ENCODE results near the gene DIP2A.

The DIP2A gene

GRCh38 chr21:46452710-46453109, 6.0 kb upstream of the DIP2A start:
- Histone ChIP-seq H3K4me2 (no peak overlapping the region), H2AFZ (ENCODE audit: low read depth) (no peak overlapping the region), H3K4me3 (IDR thresholded peaks at IDR 0.05; ENCODE audit: insufficient read depth, low read depth, low read length) (no peak overlapping the region), H3K36me3 (ENCODE audit: insufficient read depth) (no peaks in the 10 kb centered on the region), H4K20me1 (ENCODE audit: insufficient read depth) (no peaks in the 10 kb centered on the region), H3K4me1 (ENCODE audit: low read depth, poor library complexity, severe bottlenecking) (peaks cover 4% of the 10 kb centered on the region), H3K27me3 (ENCODE audit: insufficient read depth, low read depth) (no peaks in the 10 kb centered on the region), H3K27ac (no peak overlapping the region), H3K79me2 (ENCODE audit: insufficient read depth, low read depth) (peaks cover 13% of the 10 kb centered on the region), H3K9ac (no peak overlapping the region)
- no peak for TF ChIP-seq CTCF (conservative IDR thresholded peaks at IDR 0.05; ENCODE audit: low read depth, low read length)

GRCh38 chr21:46454142-46454541, 4.5 kb upstream of the DIP2A start:
- no peak for TF ChIP-seq CTCF (conservative IDR thresholded peaks at IDR 0.05; ENCODE audit: low read depth, low read length)
- Histone ChIP-seq H3K4me1 (ENCODE audit: low read depth, poor library complexity, severe bottlenecking) (peaks cover 4% of the 10 kb centered on the region), H2AFZ (ENCODE audit: low read depth) (no peak overlapping the region), H3K79me2 (ENCODE audit: insufficient read depth, low read depth) (peaks cover 19% of the 10 kb centered on the region), H3K36me3 (ENCODE audit: insufficient read depth) (no peaks in the 10 kb centered on the region), H3K27ac (no peak overlapping the region), H3K4me2 (no peak overlapping the region), H4K20me1 (ENCODE audit: insufficient read depth) (no peaks in the 10 kb centered on the region), H3K9ac (no peak overlapping the region), H3K4me3 (IDR thresholded peaks at IDR 0.05; ENCODE audit: insufficient read depth, low read depth, low read length) (no peak overlapping the region), H3K27me3 (ENCODE audit: insufficient read depth, low read depth) (no peaks in the 10 kb centered on the region)

GRCh38 chr21:46454634-46455390, 3.9 kb upstream of the DIP2A start:
- Histone ChIP-seq H3K4me3 (IDR thresholded peaks at IDR 0.05; ENCODE audit: insufficient read depth, low read depth, low read length) (no peak overlapping the region), H3K4me2 (no peak overlapping the region), H4K20me1 (ENCODE audit: insufficient read depth) (no peaks in the 10 kb centered on the region), H3K9ac (no peak overlapping the region), H3K79me2 (ENCODE audit: insufficient read depth, low read depth) (peaks cover 22% of the 10 kb centered on the region), H3K4me1 (ENCODE audit: low read depth, poor library complexity, severe bottlenecking) (peaks cover 7% of the 10 kb centered on the region), H2AFZ (ENCODE audit: low read depth) (no peak overlapping the region), H3K36me3 (ENCODE audit: insufficient read depth) (no peaks in the 10 kb centered on the region), H3K27ac (no peak overlapping the region), H3K27me3 (ENCODE audit: insufficient read depth, low read depth) (no peaks in the 10 kb centered on the region)
- TF ChIP-seq CTCF (conservative IDR thresholded peaks at IDR 0.05; ENCODE audit: low read depth, low read length): no peak

DNA sequence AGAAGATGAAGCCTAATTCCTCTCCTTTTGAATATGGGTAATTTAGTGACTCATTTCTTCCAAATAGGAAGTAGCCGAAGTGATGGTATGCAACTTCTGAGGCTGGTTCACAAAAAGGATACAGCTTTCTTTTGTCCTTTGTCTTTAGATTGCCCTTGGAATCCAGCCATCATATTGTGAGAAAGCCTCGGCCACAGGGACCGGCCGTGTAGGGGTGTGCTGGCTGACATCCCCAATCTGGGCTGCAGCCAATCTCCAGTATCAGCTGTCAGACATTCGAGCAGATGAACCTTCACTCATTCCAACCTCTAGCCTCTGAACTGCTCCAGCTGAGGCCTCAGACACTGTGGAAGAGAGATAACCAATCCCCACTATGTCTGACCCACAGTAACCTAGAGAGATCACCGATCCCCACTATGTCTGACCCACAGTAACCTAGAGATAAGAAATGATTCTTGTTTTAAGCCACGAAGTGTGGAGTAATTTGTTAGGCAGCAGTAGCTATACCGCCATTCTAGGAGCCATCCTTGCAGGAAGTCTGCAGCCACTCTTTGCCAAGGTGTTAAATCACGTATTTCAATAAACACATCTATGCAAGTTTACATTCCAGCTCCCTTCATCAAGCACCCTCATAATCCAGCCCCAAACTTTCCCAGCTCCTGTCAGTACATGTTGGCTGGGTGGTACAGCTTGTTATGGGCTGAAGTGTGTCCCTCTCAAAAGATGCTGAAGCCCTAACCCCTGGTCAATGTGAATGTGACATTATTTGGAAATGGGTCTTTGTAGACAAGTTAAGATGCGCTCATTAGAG, 2.9 kb upstream of the DIP2A start:
- no peaks in the 10 kb centered on the region for H4K20me1 ChIP-seq (ENCODE audit: insufficient read depth)
- no peaks in the 10 kb centered on the region for H3K36me3 ChIP-seq (ENCODE audit: insufficient read depth)
- no peak overlapping the region for H3K9ac ChIP-seq
- no peak overlapping the region for H3K4me3 ChIP-seq (IDR thresholded peaks at IDR 0.05; ENCODE audit: insufficient read depth, low read depth, low read length)
- H3K79me2 ChIP-seq (ENCODE audit: insufficient read depth, low read depth): peaks cover 32% of the 10 kb centered on the region
- no peak overlapping the region for H3K4me2 ChIP-seq
- H3K27ac ChIP-seq: no peak overlapping the region
- H3K4me1 ChIP-seq (ENCODE audit: low read depth, poor library complexity, severe bottlenecking): peaks cover 14% of the 10 kb centered on the region
- no peak for TF ChIP-seq CTCF (conservative IDR thresholded peaks at IDR 0.05; ENCODE audit: low read depth, low read length)
- H2AFZ ChIP-seq (ENCODE audit: low read depth): no peak overlapping the region
- H3K27me3 ChIP-seq (ENCODE audit: insufficient read depth, low read depth): no peaks in the 10 kb centered on the region
